Inflammatory macrophage treated with lipopolysaccharide for 1 hour (primary cell): Measurements from ENCODE around the gene MTA1.

Source experiments
- DNase-seq, 2 donors: peaks; one replicate each; pipeline ENCODE4 v3.0.0-alpha.2; 2020 to 2022

MTA1 gene

GRCh38 chr14:105446971-105447370 lies 27.3 kb downstream of the MTA1 start:
- no peak for DNase-seq

- no peak for DNase-seq
Measured at GRCh38 chr14:105447651-105448640, 28.3 kb downstream of the MTA1 start.

- peak; percentile 15 to 66 for DNase-seq
Measured at GRCh38 chr14:105448706-105449111, 29.1 kb downstream of the MTA1 start.

- DNase-seq: no peak
Measured at GRCh38 chr14:105449276-105450122, 29.9 kb downstream of the MTA1 start.

GRCh38 chr14:105450123-105450505 lies 30.5 kb downstream of the MTA1 start:
- DNase-seq: no peak

GRCh38 chr14:105450864-105451720 lies 31.5 kb downstream of the MTA1 start:
- no peak for DNase-seq

- no peak for DNase-seq
Measured at GRCh38 chr14:105452963-105453362, 33.3 kb downstream of the MTA1 start.

GRCh38 chr14:105453847-105454246 lies 34.2 kb downstream of the MTA1 start:
- DNase-seq: no peak

GRCh38 chr14:105455086-105455640 lies 35.5 kb downstream of the MTA1 start:
- DNase-seq: no peak

GRCh38 chr14:105455766-105456660 lies 36.4 kb downstream of the MTA1 start:
- no peak for DNase-seq

- no peak for DNase-seq
Measured at GRCh38 chr14:105456736-105457617, 37.4 kb downstream of the MTA1 start.

- no peak for DNase-seq
Measured at GRCh38 chr14:105458010-105458409, 38.4 kb downstream of the MTA1 start.

GRCh38 chr14:105458571-105458970 lies 38.9 kb downstream of the MTA1 start:
- DNase-seq: no peak

GRCh38 chr14:105460116-105460515 lies 40.5 kb downstream of the MTA1 start:
- no peak for DNase-seq

GRCh38 chr14:105460616-105461015 lies 41.0 kb downstream of the MTA1 start:
- no peak for DNase-seq

GRCh38 chr14:105461903-105462302 lies 42.3 kb downstream of the MTA1 start:
- DNase-seq: no peak

- no peak for DNase-seq
Measured at GRCh38 chr14:105464501-105464900, 44.9 kb downstream of the MTA1 start.

GRCh38 chr14:105465209-105466031 lies 45.8 kb downstream of the MTA1 start:
- no peak for DNase-seq

GRCh38 chr14:105466531-105467248 lies 47.1 kb downstream of the MTA1 start:
- DNase-seq: no peak
